Activated CD8-positive, alpha-beta memory T cell treated with anti-CD3 and anti-CD28 coated beads, Interleukin-2, amount 50 U/mL, for 24 hours (primary cell): ENCODE data around the gene VPS26C.
A peak's percentile ranks its signal among the peaks of the same experiment; 100 is the strongest.

Experiments used
- DNase-seq: peaks from one replicate; pipeline ENCODE4 v3.0.0-alpha.2; 2020; ENCODE audit errors: extremely low read depth

The VPS26C gene

DNA sequence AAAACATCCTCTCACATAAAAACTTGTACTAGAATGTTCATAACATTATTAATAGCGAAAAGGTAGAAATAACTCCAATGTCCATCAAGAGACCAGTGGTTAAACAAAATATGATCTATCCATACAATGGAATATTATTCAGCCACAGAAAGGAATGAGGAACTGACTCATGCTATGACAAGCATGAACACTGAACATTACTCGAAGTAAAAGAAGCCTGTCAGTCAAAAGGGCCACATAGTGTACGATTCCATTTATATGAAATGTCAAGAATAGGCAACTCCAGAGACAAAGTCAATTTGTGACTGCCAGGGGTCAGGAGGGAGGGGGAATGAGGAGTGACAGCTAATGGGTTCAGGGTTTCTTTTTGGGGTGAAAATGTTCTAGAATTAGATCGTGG, 2.3 kb downstream of the VPS26C start:
- DNase-seq = no peak

DNA sequence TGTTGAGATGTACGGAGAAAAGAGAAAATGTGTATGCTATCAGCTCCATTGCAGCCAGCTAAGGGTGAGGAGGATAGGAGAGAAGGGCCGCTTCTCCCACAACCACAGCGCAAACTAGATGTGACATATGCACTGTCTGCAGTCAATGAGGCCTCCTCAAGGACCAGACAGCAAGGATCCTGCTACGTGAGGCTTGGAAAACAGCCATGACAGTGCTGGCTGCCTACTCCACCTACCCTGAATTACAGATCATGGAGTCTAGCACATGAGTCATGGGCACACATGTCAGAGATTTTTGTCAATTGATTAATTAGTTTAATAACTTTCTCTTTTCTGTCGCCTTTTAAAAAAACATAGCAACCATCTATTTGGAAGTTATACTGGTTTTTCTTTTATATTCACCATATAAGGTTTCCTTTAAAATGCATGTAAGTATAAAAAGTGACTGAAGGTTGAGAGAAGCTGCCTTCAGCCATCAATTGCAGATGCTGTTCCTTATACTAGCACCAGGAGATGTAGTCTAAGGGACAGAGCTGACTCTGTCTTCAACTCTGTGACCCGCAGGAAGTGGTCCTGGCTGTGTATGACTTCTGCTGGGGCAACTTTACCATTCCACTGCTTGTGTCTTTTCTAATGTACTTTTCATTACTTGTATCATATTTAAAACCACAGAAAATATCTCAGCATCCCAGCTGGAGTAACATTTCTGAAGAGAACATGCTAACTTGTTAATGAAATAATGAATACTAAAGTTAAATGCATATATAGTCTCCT, 3.1 kb downstream of the VPS26C start:
- no peak for DNase-seq

DNA sequence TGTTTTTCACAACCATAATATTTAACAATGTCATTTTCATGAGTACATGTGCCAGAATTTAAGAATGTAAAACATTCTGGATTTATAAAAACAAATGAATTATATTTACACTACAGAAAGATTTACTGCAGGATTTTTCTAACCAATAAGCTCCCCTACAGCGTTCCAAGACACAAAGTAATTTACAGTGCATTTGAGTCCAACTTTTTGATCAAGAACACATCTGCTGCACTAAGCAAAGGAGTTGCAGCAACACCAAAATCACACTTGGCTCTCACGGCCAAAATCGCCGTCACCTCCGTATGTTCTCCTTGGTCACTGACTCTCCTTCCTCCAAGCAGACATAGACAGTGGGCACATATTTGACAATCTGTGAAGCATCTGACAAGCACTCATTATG, 7.7 kb downstream of the VPS26C start:
- no peak for DNase-seq

DNA sequence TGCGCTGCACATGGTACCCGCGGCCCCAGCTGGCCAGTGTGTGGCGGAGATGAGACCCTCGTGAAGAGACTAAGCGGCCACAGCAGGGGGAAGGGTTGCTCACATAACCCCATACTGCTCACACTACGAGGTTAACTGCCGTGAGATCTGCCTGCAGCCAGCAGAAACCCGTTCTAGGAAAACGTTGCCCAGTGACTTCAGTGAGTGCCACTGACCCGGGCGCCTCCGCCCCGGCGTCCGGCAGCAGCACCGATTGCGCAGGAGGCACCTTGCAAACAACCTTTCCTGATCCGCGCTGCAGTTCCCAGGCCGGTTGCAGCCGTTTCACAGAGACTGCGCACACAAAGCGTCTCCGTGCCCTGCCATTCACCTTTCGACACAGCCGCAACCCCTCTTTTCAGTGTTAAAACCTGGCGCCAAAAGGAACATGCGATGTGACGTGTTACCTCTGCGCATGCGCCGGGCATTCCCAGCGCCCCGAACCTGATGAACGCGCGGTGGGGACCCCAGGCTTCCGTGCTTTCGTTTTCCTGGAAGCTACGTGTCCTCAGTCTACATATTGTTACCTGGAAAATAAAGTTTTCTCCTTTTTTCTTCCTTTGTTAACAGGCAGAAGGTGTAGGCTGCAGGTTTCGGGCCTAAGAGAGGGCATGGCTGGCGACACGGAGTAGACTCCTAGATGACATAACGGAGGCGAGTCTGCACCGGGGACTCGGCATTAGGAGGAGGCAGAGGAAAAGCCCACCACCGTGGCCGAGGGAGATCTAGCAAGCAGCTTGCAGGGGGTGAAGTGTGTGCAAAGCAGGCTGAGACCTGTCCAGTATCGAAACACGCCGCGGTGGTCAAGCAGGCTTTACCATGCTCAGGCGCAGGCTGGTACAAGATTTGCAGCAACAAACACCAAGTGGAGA, 8.9 kb downstream of the VPS26C start:
- peak; percentile 54 for DNase-seq

DNA sequence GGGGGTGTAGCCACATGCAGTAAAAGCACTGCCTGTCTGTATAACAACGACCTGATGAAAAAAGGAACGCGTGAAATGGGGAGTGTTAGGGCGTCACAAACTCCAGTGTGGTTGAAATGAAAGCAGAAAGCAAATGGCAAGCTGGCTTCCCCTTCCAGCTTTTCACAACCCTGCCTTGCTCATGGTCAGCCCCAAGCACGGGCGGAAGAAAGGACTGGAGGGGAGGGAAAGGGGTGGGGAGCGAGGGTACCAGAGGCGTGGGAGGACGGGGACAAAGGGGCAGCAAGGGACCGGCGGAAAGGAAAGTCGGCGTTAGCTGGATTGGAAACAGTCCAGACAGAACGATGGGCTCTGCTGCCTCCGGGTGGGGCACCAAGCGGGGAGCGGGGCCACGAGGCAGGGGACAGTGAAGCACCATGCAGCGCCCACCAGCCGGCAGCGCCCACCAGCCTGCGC, 9.6 kb downstream of the VPS26C start:
- no peak for DNase-seq

DNA sequence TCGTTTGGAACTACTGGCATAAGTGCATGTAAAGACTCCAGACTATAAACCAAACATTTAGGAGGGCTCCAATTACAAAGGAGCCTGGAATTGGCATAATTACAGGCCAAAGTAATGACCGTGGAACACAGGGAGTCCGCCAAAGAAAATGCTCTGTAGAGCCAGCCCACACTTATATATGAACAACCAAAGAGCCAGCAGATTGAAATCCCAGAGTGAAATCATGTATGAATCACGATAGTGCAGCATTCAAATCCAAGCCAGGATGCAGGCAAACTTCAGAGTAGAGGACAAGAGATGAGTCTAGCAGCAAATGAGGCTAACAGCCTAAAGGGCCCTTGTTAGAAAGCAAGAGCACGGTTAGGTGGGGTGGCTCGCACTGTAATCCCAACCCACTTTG, 13.1 kb downstream of the VPS26C start:
- DNase-seq = no peak

DNA sequence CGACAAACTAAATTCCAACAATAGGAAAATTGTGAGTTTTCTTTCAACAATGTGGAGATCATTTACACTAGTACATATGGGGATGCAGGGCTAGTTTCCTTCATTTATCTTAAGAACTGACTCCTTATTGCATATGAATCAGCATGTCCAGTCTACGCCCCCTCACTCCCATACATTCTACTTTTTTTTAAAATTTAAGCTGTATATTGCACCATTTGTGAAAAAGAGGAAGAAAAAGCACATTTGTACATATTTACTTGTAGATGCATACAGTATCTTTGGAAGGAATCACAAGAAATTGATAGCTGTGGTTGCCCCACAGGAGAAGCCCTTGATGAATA, 15.9 kb downstream of the VPS26C start:
- no peak for DNase-seq

DNA sequence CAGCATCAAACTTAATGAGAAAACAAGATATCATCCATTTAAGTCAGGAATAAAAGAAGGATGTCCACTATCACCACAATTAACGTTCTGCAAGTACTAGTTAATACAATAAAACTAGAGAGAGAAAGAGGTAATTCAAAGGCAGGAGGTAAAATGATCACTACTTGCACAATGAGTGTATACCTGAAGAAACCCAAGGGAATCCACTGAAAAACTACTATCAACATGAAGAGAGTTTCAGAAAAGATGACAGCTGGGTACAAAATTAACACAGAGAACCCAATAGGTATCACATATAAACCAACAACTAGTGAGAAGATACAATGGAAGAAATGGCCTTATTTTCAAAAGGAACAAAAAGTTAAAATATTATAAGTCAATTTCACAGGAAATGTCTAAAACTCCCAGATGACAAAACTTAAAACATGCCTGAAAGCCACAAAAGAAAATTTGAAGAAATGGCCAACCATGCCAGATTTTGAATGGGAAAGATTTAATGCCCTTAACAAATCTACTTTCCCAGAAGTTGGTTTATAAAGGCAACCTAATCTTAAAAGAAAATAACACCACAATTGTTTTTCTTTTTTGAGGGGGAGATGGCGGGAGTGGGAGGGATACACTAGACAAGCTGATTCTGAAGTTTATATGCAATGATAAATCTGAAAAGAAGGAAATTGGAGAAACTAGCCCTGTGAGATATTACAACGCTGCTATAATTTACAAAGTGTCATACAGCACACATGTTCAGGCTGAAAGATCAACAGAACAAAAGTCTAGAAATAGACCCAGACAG, 17.8 kb downstream of the VPS26C start:
- no peak for DNase-seq

DNA sequence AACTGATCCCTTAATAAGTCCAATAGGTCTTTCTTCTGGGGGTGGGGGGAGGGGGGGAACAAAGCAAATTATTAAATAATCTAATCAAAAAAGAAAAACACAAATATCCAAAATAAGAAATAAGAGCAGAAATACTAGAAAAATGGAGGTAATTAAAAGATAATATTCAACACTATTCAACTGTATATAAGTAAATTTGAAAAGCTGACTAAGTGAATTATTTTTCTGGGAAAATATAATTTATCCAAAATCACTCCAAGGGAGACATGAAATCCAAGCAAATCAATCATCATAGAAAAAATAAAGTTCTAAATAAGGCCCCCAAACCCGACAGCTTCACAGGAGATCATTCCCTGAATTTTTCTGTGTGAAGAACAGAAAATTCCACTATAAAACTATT, 18.8 kb downstream of the VPS26C start:
- DNase-seq = no peak

DNA sequence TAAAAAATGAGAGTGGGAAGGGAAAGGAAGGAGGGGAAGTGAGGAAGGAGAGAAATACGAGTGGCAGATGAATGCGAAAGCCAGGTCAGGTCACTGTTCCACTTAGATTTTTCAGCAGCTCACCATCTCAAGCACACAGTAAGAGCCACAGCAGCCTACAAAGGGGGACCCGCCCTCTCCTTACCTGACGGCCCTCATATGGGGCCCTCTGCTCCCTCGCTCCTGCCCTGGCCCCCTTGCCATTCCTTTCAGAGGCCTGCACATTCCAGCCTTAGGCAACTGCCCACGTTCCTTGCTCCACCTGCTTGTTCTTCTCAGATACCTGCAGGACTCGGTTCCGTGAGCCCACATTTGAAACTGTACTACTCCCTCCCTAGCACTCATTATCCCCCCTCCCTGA, 22.0 kb downstream of the VPS26C start:
- no peak for DNase-seq

DNA sequence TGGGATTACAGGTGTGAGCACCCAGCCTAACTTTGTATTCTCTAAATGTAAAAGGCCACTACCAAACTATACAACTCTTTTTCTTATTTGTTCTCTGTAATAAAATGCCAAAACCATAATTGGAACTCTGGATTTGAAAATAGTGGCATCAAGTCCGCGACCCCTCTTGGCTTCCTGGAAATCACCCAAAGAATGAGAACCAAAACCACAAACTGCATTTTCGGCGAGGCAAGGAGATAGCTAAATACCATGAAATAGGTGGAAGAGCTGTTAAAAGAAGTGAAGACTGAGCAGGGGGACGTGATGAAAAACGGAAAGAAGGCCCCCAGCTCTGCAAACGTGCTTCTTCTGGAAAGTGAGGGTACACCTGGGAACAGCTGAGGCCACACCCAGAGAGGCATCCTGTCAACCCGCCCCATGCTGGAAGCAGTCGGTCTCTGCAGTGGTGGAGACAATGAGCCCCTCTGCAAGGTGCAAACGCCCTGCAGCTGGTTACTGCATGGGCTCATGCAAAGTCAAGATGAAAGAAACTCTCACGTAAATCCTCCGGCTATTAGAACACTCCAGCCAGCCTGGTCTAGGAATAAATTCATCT, 22.5 kb downstream of the VPS26C start:
- no peak for DNase-seq

DNA sequence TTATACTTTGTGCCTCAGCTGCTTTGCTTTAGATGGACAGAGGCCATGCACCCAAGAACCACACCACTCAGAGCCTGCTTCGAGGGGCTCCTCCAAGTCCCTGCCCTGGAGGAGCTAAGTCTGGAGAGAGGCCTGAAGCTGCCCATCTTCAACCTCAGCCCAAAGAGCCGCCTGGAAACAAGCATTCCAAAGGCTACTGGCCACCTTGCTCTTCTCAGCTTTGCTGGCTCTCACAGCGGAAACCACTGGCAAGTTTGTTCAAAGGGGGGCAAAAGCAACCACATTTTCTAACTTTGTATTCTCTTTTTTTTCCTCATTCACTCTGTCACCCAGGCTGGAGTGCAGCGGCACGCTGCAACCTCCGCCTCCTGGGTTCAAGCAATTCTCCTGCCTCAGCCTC, 23.2 kb downstream of the VPS26C start:
- DNase-seq = no peak

DNA sequence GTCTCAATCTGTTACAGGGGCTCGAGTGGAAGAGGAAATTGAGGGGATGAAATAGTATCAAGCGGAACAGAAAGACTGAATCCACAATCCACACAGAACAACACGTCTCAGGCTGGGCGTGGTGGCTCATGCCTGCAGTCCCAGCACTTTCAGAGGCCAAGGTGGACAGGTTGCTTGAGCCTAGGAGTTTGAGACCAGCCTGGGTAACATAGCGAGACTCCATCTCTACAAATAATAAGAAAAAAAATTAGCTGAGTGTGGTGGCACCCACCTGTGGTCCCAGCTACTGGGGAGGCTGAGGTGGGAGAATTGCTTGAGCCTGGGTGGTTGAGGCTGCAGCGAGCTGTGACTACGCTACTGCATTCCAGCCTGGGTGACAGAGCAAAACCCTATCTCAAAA, 25.7 kb downstream of the VPS26C start:
- no peak for DNase-seq

DNA sequence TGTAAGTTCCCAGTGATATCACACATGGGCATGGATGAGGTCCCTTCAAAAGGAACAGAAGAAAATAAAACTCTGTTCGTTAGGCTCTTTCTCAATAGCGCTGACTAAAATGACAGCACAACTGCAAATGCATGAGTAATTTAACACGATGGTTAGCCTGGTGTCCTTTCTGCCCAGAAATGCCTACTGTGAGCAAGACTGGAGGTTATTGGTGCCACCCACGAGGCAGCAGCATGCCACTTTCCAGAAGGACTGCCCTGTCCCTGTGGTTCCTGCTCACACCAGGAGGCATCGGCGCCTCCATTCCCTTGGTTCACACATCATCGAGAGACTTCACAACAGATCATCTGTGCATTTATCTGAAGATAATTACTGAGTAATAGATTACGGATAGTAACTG, 26.2 kb downstream of the VPS26C start:
- DNase-seq = no peak

DNA sequence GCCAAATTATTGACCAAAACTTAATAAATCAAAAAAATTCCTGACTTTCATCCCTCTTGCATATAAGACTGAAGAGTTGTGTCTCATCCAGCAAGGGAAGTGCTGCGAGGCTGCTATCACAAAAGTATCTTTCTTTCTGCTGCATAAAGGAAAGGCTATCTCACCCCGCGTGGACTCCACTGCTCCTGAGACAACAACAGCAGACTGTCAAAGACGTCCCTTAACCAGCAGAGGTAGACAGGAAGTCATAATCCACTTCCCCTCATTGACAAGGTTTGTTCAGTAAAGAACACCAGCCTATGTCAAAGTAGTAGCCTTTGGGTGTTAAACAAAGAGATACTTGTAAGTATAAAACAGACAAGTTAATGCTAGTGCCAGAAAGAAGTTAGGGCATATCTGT, 29.4 kb downstream of the VPS26C start:
- DNase-seq = no peak

DNA sequence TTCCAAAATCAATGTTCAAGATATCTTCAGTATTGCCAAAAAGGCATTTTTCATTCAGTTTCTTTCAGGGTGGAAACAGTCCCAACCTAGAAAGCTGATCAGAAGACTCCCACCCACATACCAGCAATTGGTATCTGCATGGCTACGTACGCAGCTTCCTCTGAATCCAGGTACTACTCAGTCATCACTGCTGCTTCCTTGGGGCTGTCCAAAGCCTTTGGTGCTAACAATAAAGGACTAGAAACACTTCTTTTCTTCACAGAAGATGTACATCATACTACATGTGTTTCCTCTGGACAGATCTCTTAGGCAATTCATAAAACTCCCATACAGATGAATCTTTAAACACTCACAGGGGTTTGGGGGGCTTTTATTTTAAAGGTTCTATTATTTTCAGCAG, 29.8 kb downstream of the VPS26C start:
- no peak for DNase-seq

DNA sequence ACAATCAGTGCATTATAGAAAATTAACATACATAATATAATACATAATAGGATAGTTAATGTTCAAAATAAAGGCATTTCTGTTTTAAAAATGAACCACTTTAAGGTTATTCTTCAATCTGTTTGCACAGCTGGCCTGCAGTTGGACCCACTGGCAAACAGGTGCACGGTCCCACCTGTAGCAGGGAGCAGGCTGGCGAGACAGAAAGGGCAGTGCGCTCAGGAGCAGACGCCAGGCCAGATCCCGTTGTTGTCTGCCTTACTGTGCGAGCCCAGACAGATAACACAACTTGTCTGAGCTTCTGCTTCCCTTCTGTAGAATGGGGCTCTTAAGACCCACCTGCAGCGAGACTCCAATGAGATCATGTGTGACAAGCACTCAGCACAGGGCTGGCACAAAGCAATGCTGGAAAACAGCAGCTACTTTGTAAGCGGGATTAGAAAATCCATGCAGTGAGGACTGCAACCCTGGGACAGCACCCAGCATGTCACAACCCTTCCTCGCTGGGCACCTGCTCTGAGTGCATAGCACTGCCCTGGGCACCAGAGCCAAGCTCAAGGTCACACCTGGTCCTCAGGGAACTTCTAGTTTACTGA, 33.5 kb downstream of the VPS26C start:
- no peak for DNase-seq

DNA sequence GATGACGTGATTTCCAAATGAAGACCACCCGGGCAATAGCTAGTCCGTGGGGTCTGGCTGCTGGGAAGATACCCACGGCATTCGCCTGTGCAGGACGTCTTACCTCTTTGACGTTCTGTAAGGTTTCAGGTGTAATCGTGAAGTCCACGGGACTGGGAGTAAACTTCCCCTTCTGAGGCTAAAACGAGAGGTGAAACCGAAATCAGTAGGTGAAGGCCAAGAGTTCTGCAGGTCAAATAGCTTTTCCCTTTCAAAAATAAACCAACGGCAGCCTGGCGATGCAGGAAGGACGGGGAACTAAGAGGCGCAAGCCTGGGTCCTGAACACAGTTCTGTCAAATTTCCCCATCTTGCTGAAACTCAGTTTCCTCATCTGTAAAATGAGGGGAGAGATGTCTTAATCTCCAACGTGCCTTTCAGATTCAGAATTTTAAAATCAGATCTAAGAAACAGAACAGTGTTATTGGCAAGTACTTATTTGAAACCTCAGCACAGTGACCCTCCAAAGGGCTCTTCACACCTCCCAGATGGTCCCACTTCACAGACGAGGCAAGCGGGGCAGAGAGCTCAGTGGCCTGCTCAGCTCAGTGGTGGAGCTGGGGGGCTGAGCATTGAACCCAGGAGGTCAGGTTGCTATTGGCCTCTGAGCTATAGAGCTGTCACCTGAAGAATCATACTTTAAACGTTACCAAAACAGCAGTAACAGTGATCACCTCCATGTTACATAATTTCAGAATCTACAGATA, 34.7 kb downstream of the VPS26C start:
- DNase-seq = no peak

DNA sequence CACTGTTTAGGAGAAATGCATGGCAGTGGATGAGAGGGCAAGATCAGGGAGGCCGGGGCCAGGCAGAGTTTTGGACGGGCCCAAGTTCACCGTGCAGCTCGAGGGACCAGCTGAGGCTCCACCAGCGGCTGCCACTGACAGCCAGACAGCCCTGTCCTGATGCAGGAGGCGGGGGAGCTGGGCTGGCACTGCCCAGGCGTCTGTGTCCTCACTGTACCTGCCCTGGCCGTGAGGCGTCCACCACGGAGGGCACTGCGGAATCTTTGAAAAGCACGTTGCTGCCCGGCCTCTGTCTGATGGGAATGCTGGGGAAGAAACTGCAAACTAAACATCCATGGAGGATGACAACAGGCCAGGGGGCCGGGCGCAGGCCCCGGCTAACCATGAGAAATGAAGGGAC, 35.5 kb downstream of the VPS26C start:
- no peak for DNase-seq

DNA sequence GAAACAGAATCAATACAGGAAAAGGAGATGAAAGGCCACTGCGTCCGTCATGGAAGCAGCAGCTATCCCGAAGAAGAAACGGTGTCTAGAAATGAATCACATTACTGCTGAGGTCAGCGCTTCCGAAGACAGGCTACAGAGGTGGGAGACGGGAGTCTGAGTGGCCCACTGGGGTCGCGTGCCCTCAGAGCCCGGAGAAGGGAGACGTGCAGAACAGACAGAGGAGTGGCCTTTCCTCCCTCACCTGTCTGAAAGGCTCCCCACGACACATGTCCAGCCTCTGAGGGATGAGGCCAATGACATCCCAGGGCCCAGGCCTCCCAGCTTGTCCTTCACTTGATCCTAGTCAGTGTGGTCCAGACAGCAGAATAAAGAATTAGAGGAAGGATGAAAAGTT, 35.9 kb downstream of the VPS26C start:
- no peak for DNase-seq
